ENCODE results near the gene TRIP11.

Gene TRIP11

DNA sequence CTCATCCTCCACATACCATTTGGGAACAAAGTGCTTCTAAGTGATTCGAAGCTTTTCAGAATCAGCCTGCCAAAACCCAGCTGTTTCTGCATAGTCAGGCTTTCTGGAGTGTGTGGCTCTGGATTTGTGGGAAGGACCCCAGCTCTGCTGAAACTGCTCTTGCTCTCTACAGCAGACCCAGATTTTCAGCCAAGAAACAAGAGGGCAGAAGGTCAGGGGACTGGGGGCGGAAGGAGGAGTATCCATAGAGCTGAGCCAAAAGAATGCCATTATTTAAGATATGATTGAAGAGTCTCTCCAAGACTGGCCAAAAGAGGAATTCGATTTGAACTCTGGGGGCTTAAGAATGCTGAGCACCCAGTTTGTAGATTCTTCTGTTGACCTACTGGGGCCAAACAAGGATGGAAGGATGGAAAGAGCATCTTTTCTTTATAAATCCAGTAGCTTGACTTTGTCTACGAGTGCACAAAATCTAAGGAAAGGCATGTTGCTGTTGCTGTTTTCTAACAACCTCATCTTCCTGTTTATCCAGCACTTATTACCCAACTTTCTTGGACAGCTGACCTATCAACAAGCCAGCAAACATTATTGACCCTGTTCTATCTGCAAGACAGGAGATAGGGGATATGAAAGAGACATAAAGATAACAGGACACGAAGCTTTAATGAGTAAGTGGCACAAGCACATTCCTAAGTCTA, 121.5 kb downstream of the TRIP11 start:
- no peak for DNase-seq (ENCODE audit: low read depth)

All from GM04503 (cell line).